Body of pancreas (tissue), 4 donors: ENCODE results near the gene MOCS1. TPM values are rescaled to one million over a fixed set of nuclear protein-coding genes. Genes with fewer than 3 reads are reported as not detected.

Source experiments
- ATAC-seq: fragments of 150-250 bp; one replicate; pipeline ENCODE4 v1.9.1; 2016
- DNase-seq, 4 donors: peaks; one replicate each; pipeline ENCODE4 v3.0.0-alpha.2; 2019
- H3K27ac ChIP-seq, 4 donors: fragments of 200-600 bp; sonication (generic); 1 replicate in 3 of 4; 2 replicates in 1 of 4; pipeline versions ENCODE4 v1.5.1 to v1.6.1; 2016 to 2019; ENCODE audit warnings: mild to moderate bottlenecking in 1 of 4, mixed read lengths in 1 of 4, moderate library complexity in 1 of 4
- H3K27me3 ChIP-seq, 2 donors: fragments of 200-600 bp; sonication (generic); one replicate each; pipeline ENCODE4 v1.6.0; 2016; ENCODE audit warnings: mild to moderate bottlenecking in 1 of 2
- H3K36me3 ChIP-seq, 2 donors: fragments of 200-600 bp; sonication (generic); replicated peaks in 1 of 2; 2 replicates each; pipeline ENCODE4 v1.5.1; 2016; ENCODE audit warnings: low read depth in 2 of 2; ENCODE audit not compliant: insufficient read depth in 1 of 2
- H3K4me1 ChIP-seq: fragments of 200-600 bp; sonication (generic); one replicate; pipeline ENCODE4 v1.6.0; 2016
- H3K4me3 ChIP-seq, 2 donors: fragments of 200-600 bp; sonication (generic); 1 replicate in 1 of 2; 2 replicates in 1 of 2; pipeline ENCODE4 v1.5.1; 2016 to 2019
- H3K9me3 ChIP-seq, 3 donors: fragments of 200-600 bp; sonication (generic); 1 replicate in 2 of 3; 2 replicates in 1 of 3; pipeline ENCODE4 v1.5.1; 2016
- POLR2A ChIP-seq, 3 donors: fragments of 450-650 bp; IDR thresholded peaks; one replicate each; pipeline ENCODE4 v1.6.1; 2016; ENCODE audit warnings: antibody characterized with exemption in 3 of 3, mild to moderate bottlenecking in 2 of 3
- WGBS, 2 donors: methylation state at CpG; one replicate each; pipeline ENCODE4 v1.1.5; 2017; 5-methylcytosine and 5-hydroxymethylcytosine counted together
- intact Hi-C: fragments of 100-400 bp; cut with DNase I; formaldehyde crosslinking; loops from one replicate; pipeline ENCODE4 v1.15.1; 2023
- total RNA-seq, 2 donors: library from RNA; depleted of rRNA; stranded (reverse); fragments of >200 nt; gene quantifications; one replicate each; pipeline ENCODE4 v1.1.0, GENCODE V29; 2016
- TF ChIP-seq, protein P1 (sequence below), 7 experiments: fragments of 450-650 bp in 4 of 7; fragments of 200-600 bp in 3 of 7; sonication (generic) in 3 of 7; IDR thresholded peaks; one replicate each; pipeline ENCODE4 v1.5.1; 2016 to 2019; ENCODE audit warnings: antibody characterized with exemption in 7 of 7

MOCS1 gene
- total RNA-seq, 2 donors from 2014 or later = 15.0 to 21.1 TPM

DNA sequence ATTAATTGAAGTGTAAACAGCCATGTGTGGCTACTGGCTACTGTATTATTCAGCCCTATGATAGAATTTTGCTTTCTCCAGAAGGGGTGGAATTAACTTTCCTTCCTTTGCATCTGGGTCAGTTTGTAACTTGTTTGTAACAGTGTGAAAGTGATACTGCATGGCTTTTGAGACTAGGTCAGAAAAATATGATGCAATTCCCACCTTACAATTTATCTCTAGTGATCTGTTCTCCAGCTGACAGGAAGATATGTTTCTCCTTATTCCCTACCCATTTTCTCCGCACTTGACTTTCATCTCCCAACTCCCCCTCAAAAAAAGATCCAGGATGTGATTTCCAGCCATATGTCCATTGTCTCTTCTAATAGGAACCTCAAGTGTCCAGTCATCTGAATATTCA is 2.6 kb upstream of the MOCS1 start:
- intact Hi-C loops = no loop called here
- WGBS, 2 donors = 95 to 97% methylated on average over 1 of the region's 1 CpG

DNA sequence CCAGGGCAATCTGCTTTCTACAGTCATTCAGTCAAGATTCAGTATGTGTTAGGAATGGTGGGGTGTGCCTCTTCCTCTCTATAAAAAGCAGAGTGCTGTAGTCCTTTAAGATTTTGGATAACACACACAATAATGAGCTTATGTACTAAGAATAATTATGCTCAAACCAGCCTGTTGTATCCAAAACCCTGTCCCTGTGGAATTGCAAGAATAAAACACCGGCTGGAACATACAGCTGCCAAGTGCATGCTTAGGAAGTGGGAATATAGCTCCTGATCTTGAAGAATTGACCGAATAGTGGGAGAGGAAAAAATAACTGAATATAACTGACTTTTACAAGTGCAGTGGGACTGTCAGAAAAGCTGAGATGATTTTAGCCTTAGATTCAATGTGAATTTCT is 979 bp upstream of the MOCS1 start:
- DNase-seq (no peak), ATAC-seq (no peak)
- Histone ChIP-seq H3K9me3 (no peaks in the 10 kb centered on the region), H3K27me3 (no peaks in the 10 kb centered on the region), H3K4me3 (no peak overlapping the region), H3K4me1 (peaks cover 34% of the 10 kb centered on the region), H3K27ac (no peak overlapping the region), H3K36me3 (no peaks in the 10 kb centered on the region)
- 76 to 78% methylated on average over 2 of the region's 2 CpGs for WGBS, 2 donors
- intact Hi-C loops = no loop called here
- no peak for TF ChIP-seq POLR2A (IDR thresholded peaks at IDR 0.05)
- TF ChIP-seq, protein P1, sequence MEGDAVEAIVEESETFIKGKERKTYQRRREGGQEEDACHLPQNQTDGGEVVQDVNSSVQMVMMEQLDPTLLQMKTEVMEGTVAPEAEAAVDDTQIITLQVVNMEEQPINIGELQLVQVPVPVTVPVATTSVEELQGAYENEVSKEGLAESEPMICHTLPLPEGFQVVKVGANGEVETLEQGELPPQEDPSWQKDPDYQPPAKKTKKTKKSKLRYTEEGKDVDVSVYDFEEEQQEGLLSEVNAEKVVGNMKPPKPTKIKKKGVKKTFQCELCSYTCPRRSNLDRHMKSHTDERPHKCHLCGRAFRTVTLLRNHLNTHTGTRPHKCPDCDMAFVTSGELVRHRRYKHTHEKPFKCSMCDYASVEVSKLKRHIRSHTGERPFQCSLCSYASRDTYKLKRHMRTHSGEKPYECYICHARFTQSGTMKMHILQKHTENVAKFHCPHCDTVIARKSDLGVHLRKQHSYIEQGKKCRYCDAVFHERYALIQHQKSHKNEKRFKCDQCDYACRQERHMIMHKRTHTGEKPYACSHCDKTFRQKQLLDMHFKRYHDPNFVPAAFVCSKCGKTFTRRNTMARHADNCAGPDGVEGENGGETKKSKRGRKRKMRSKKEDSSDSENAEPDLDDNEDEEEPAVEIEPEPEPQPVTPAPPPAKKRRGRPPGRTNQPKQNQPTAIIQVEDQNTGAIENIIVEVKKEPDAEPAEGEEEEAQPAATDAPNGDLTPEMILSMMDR (IDR thresholded peaks at IDR 0.05) = no peak

More for the DNA sequence above, 2.6 kb upstream of the MOCS1 start:
- no peak overlapping the region for H3K27ac ChIP-seq
- no peaks in the 10 kb centered on the region for H3K9me3 ChIP-seq
- ATAC-seq = no peak
- DNase-seq = no peak
- no peaks in the 10 kb centered on the region for H3K27me3 ChIP-seq
- H3K4me1 ChIP-seq = peaks cover 18% of the 10 kb centered on the region
- no peaks in the 10 kb centered on the region for H3K36me3 ChIP-seq
- TF ChIP-seq, protein P1 (IDR thresholded peaks at IDR 0.05) = no peak
- no peak for TF ChIP-seq POLR2A (IDR thresholded peaks at IDR 0.05)
- no peak overlapping the region for H3K4me3 ChIP-seq

DNA sequence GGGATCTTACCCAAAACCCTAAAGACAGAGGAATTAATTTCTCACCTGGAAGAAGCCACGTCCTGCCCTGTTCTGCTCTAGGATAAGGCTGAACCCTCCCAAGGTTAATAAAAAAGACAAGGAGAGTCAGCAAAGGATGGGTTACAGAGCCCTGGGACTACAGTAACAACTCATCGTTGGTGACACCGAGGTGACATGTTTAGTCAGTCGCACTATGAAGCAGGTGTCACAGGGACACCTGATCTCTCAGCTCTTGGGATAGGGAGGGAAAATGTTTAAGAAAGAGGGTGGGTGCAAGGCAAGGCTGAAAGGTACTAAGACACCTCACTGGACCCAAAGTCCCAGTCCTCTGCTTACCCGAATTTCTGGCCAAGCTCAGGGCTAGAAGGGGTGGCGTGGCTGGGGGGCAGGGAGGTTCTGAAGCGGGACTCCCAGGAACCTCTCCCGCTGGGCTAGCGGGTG is 562 bp downstream of the MOCS1 start:
- no peaks in the 10 kb centered on the region for H3K9me3 ChIP-seq
- ATAC-seq (no peak), DNase-seq (no peak)
- peaks cover 43% of the 10 kb centered on the region for H3K4me1 ChIP-seq
- H3K27me3 ChIP-seq = no peaks in the 10 kb centered on the region
- H3K4me3 ChIP-seq = peak overlapping the region; percentile 65 to 77
- intact Hi-C loops = no loop called here
- WGBS, 2 donors = 8 to 22% methylated on average over 6 to 9 of the region's 9 CpGs
- no peak for TF ChIP-seq POLR2A (IDR thresholded peaks at IDR 0.05)
- TF ChIP-seq, protein P1 (IDR thresholded peaks at IDR 0.05) = no peak
- no peaks in the 10 kb centered on the region for H3K36me3 ChIP-seq
- H3K27ac ChIP-seq = peak overlapping the region; percentile 2 to 81 (median 74)

DNA sequence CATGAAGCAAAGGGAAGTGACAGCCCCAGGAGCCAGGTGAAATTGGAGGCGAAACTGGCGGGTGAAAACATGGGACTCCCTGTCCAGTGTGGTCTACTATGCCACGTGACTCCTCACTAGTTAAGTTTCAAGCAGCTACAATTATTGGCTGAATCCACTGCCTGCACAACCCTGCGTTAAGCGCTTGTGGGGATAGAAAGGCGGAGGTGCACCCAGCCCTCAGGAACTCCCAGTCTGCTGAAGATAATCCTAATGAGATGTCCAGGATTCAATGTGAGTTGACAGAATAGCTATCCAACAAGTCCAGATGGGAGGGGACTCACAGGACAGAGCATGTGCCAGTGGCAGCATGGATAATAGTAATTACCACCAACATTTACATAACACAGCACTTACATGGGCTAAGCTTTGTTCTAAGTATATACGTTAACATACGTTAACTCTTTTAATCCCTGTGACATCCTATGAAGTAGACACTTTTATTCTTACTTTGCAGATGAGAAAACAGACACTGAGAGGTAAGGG is 1.8 kb downstream of the MOCS1 start:
- Histone ChIP-seq H3K4me3 (no peak overlapping the region), H3K4me1 (peaks cover 43% of the 10 kb centered on the region), H3K9me3 (no peaks in the 10 kb centered on the region), H3K27me3 (no peaks in the 10 kb centered on the region), H3K27ac (no peak overlapping the region), H3K36me3 (no peaks in the 10 kb centered on the region)
- DNase-seq (no peak), ATAC-seq (no peak)
- intact Hi-C loops = no loop called here
- no peak for TF ChIP-seq POLR2A (IDR thresholded peaks at IDR 0.05)
- TF ChIP-seq, protein P1 (IDR thresholded peaks at IDR 0.05) = no peak
- WGBS, 2 donors = 93 to 95% methylated on average over 8 of the region's 8 CpGs

DNA sequence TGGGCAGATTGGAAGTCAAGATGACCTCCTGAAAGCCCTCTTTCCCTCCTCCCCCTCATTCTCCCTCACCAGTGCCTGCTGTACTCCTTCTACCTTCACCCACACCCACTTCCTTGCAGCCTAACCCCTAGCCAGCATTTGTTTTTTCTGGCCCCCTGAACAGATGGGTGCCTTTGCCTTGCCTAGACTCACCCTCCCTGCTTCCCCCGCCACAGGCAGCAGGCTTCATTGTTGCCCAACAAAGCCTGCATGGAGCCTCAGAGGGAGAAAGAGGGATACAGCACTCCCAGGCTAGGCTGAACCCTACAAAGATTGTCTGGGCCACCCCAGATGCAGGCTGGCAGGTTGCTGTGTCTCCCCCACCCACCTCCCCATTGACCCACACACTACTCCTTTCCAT is 2.7 kb downstream of the MOCS1 start:
- intact Hi-C loops = no loop called here
- ATAC-seq = no peak
- no peak overlapping the region for H3K27ac ChIP-seq

More for the DNA sequence above, 2.7 kb downstream of the MOCS1 start:
- Histone ChIP-seq H3K4me3 (no peak overlapping the region), H3K36me3 (no peaks in the 10 kb centered on the region), H3K27me3 (no peaks in the 10 kb centered on the region), H3K9me3 (no peaks in the 10 kb centered on the region), H3K4me1 (peaks cover 46% of the 10 kb centered on the region)
- TF ChIP-seq, protein P1 (IDR thresholded peaks at IDR 0.05) = no peak
- DNase-seq = no peak
- 83 to 95% methylated on average over 1 of the region's 1 CpG for WGBS, 2 donors
